SK-N-MC (cell line): Measurements from ENCODE around the gene GALNTL6.
"Not testable (repeated sequence)": the region's sequence is repeated elsewhere in the genome, so short reads cannot be mapped to it uniquely, and the experiment has no call there.

Source experiments
- DNase-seq: peaks from one replicate; pipeline ENCODE4 v3.0.0-alpha.2; 2011; ENCODE audit warnings: low read depth, low spot score
- H3K27ac ChIP-seq: fragments of 200-600 bp; sonication (generic); 2 replicates; pipeline ENCODE4 v1.5.1; 2016; ENCODE audit warnings: mixed run types
- H3K36me3 ChIP-seq: fragments of 200-600 bp; sonication (generic); 2 replicates; pipeline ENCODE4 v1.6.1; 2017; ENCODE audit warnings: antibody characterized with exemption, low read length, mixed read lengths; ENCODE audit not compliant: insufficient read depth
- H3K4me3 ChIP-seq: fragments of 200-600 bp; sonication (generic); 2 replicates; pipeline ENCODE4 v1.5.1; 2016
- H3K9ac ChIP-seq: fragments of 200-600 bp; sonication (generic); 2 replicates; pipeline ENCODE4 v1.8.0; 2017; ENCODE audit warnings: mixed run types, mixed read lengths; ENCODE audit not compliant: insufficient read length
- H3K9me3 ChIP-seq: fragments of 200-600 bp; sonication (generic); 2 replicates; pipeline ENCODE4 v1.6.1; 2017; ENCODE audit warnings: low read depth, mild to moderate bottlenecking, antibody characterized with exemption, low read length, moderate library complexity, mixed read lengths
- EZH2 ChIP-seq: fragments of 200-600 bp; sonication (generic); IDR thresholded peaks from one replicate; pipeline ENCODE4 v1.6.1; 2017; ENCODE audit warnings: antibody characterized with exemption
- FOXP2 ChIP-seq: optimal IDR thresholded peaks from 2 replicates; pipeline ENCODE3; 2011; ENCODE audit warnings: mild to moderate bottlenecking, moderate library complexity; ENCODE audit not compliant: insufficient read depth; ENCODE audit errors: extremely low read length, control extremely low read depth
- POLR2AphosphoS5 ChIP-seq: IDR thresholded peaks from 2 replicates; pipeline ENCODE4 v1.6.1; 2012; ENCODE audit warnings: mild to moderate bottlenecking, low read depth, low read length, borderline replicate concordance

The GALNTL6 gene

DNA sequence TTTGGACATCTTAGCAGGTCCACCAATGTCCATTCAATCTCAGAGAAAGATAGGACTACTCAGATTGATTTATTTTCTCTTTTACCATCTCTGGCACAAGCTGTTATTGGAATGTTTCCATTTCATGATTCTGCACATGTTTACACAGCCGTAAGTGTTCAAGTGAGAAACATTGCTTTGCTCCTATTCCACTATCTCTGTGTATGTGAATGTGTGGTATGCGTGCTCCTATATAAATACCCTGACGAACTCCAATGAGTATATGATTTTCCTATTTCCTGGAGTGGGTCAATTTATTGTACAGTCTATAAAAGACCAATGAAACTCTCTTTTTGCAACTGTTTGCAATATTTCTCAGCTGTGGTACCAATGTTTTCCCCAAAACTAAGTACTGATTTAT, 1134.4 kb downstream of the GALNTL6 start:
- Histone ChIP-seq H3K36me3 (no peaks in the 10 kb centered on the region), H3K9ac (no peak overlapping the region), H3K4me3 (no peak overlapping the region), H3K27ac (no peak overlapping the region), H3K9me3 (no peaks in the 10 kb centered on the region)
- DNase-seq, result no peak
- TF ChIP-seq EZH2, result no peak
- no peak for TF ChIP-seq FOXP2
- TF ChIP-seq POLR2AphosphoS5, result no peak

- no peak overlapping the region for H3K9ac ChIP-seq
- H3K4me3 ChIP-seq, result no peak overlapping the region
- no peak for DNase-seq
- no peak overlapping the region for H3K27ac ChIP-seq
- no peak for TF ChIP-seq EZH2
- no peak for TF ChIP-seq FOXP2
- TF ChIP-seq POLR2AphosphoS5, result no peak
- H3K9me3 ChIP-seq, result no peaks in the 10 kb centered on the region
- H3K36me3 ChIP-seq, result no peaks in the 10 kb centered on the region
Measured at GRCh38 chr4:172950990-172951389, 1137.8 kb downstream of the GALNTL6 start.

GRCh38 chr4:172951679-172952451, 1138.7 kb downstream of the GALNTL6 start:
- no peak overlapping the region for H3K9ac ChIP-seq
- no peaks in the 10 kb centered on the region for H3K9me3 ChIP-seq
- H3K4me3 ChIP-seq, result no peak overlapping the region
- no peaks in the 10 kb centered on the region for H3K36me3 ChIP-seq
- TF ChIP-seq FOXP2, result no peak
- TF ChIP-seq POLR2AphosphoS5, result no peak
- TF ChIP-seq EZH2, result no peak
- no peak for DNase-seq
- H3K27ac ChIP-seq, result no peak overlapping the region

GRCh38 chr4:172953896-172954568, 1140.8 kb downstream of the GALNTL6 start:
- no peak overlapping the region for H3K9ac ChIP-seq
- TF ChIP-seq FOXP2 (peak; percentile 27), POLR2AphosphoS5 (no peak)
- DNase-seq, result peak; percentile 73
- H3K9me3 ChIP-seq, result no peaks in the 10 kb centered on the region
- peak overlapping the region; percentile 58; the same call in 1 of the 2 replicates for H3K27ac ChIP-seq
- H3K36me3 ChIP-seq, result no peaks in the 10 kb centered on the region
- peak overlapping the region; percentile 42 for H3K4me3 ChIP-seq

DNA sequence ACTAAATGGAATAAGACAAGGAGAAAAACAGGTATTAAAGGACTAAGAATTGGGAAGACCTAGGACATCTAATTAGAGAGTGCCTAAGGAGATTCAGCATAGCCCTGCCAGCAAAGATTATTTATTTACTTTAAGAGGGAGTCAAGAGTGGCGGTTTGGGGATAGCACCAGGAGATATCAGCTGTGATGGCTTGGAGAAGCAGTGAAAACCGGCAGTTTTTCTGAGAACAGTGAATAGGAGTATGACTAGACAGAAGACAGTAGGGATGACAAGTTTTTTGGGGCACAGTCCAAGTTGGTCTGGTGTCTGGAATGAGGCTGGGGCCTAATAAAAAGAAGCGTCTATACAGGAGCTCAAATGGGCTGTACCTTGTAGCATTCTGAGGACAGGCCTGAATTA, 1143.1 kb downstream of the GALNTL6 start:
- not testable (repeated sequence) for H3K36me3 ChIP-seq, H3K9ac ChIP-seq, H3K27ac ChIP-seq, DNase-seq, H3K9me3 ChIP-seq, H3K4me3 ChIP-seq

DNA sequence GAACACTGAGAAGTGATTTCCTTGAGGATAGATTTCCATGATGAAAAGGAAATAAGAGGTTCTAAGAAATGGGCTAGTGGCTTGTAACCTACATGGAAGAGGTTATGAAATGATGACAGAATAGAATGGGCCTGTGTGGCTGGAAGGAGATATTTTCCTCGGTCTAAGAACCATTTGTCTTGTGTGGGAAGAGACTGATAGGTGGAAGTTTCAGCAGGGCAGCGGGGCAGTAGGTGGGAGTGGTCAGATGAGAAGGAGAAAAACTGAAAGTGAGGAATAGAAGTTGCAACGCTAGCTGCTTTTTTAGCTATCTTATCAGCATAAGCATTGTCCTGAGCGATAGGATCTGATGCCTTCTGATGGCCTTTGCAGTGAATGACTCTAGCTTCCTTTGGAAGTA, 1144.0 kb downstream of the GALNTL6 start:
- Histone ChIP-seq H3K4me3 (no peak overlapping the region), H3K36me3 (no peaks in the 10 kb centered on the region), H3K27ac (no peak overlapping the region), H3K9ac (no peak overlapping the region), H3K9me3 (no peaks in the 10 kb centered on the region)
- DNase-seq, result no peak
- no peak for TF ChIP-seq EZH2
- no peak for TF ChIP-seq POLR2AphosphoS5
- TF ChIP-seq FOXP2, result no peak

- Histone ChIP-seq H3K27ac (no peak overlapping the region), H3K9me3 (no peaks in the 10 kb centered on the region), H3K9ac (no peak overlapping the region), H3K4me3 (no peak overlapping the region), H3K36me3 (no peaks in the 10 kb centered on the region)
- DNase-seq, result no peak
- no peak for TF ChIP-seq POLR2AphosphoS5
- peak; percentile 79 for TF ChIP-seq FOXP2
Measured at GRCh38 chr4:172962564-172963353, 1149.6 kb downstream of the GALNTL6 start.

GRCh38 chr4:172963498-172964294, 1150.5 kb downstream of the GALNTL6 start:
- H3K27ac ChIP-seq, result no peak overlapping the region
- TF ChIP-seq POLR2AphosphoS5, result no peak
- no peak for TF ChIP-seq EZH2
- TF ChIP-seq FOXP2, result no peak

GRCh38 chr4:172970189-172970588, 1157.0 kb downstream of the GALNTL6 start:
- H3K27ac ChIP-seq, DNase-seq, H3K9ac ChIP-seq, H3K36me3 ChIP-seq, H3K9me3 ChIP-seq, H3K4me3 ChIP-seq: not testable (repeated sequence)

More at GRCh38 chr4:172963498-172964294, 1150.5 kb downstream of the GALNTL6 start:
- H3K9me3 ChIP-seq, result no peaks in the 10 kb centered on the region
- no peak overlapping the region for H3K4me3 ChIP-seq
- H3K36me3 ChIP-seq, result no peaks in the 10 kb centered on the region
- no peak for DNase-seq
- no peak overlapping the region for H3K9ac ChIP-seq
